AG09309 (cell line): ENCODE measurements around the gene FDX1.

Experiments used
- DNase-seq: peaks from one replicate; pipeline ENCODE4 v3.0.0-alpha.2; 2010; ENCODE audit warnings: low read depth
- H3K4me3 ChIP-seq: 2 replicates; pipeline ENCODE4 v1.5.1; 2011; ENCODE audit warnings: mild to moderate bottlenecking, low read depth, low read length, moderate library complexity; ENCODE audit not compliant: control insufficient read depth
- TF ChIP-seq, protein P1 (sequence below): IDR thresholded peaks from 2 replicates; pipeline ENCODE4 v1.5.1; 2011; ENCODE audit warnings: mild to moderate bottlenecking, low read depth, low read length, inconsistent platforms; ENCODE audit not compliant: insufficient read depth, control insufficient read depth; ENCODE audit errors: missing control alignments

Gene FDX1

DNA sequence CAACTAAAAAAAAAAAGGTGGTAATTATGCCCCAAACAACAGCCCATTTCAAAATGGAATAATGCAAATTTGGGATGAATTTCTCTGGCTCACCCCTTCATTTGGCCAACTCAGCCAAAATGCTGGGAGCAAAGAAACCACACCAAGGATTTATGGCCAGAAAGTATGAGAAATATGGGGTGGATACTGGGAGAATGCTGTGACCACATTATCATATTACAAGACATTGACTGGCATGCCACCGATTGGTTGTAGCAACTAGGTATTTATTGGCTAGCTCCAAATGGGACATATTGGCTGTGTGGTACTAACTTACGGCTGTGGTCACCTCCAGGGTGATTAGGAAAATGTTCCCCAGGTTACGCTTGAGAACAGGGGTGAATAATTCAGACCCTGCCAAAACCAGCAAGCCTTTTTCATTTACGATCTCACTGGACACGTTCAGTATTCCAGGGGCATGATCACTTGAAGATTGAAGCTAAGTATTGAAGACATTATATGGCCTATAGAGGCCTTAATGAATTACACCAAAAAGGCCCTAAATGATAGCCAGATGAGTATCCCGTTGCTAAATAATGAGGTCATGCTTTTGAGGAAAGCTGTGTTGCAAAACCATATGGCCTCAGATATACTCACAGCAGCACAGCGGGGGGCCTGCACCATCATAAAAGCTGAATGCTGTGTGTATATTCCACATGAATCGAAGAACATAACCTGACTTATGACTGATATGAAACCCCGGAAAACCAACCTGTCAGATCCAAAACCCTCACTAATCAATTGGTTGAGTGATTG lies 3.8 kb upstream of the FDX1 start:
- TF ChIP-seq, protein P1, sequence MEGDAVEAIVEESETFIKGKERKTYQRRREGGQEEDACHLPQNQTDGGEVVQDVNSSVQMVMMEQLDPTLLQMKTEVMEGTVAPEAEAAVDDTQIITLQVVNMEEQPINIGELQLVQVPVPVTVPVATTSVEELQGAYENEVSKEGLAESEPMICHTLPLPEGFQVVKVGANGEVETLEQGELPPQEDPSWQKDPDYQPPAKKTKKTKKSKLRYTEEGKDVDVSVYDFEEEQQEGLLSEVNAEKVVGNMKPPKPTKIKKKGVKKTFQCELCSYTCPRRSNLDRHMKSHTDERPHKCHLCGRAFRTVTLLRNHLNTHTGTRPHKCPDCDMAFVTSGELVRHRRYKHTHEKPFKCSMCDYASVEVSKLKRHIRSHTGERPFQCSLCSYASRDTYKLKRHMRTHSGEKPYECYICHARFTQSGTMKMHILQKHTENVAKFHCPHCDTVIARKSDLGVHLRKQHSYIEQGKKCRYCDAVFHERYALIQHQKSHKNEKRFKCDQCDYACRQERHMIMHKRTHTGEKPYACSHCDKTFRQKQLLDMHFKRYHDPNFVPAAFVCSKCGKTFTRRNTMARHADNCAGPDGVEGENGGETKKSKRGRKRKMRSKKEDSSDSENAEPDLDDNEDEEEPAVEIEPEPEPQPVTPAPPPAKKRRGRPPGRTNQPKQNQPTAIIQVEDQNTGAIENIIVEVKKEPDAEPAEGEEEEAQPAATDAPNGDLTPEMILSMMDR: no peak
- H3K4me3 ChIP-seq: no peak overlapping the region
- DNase-seq: peak; percentile 83

DNA sequence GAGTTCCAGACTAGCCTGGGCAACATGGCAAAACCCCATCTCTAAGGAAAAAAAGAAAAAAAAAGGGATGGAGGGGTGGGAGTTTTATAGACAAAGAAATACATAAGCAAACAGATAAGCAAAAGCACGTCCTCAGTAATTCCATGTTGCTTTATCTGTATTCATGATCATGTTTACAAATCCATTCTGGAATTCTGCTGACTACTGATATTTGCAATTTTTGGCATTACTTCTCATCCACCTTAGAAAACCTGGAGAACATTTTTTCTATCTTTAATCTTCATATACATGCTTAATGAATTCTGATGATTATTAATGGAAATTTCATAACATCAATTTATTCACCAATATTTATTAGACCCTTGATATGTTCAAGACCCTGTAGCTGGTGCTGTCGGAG lies 1.7 kb upstream of the FDX1 start:
- DNase-seq: no peak
- TF ChIP-seq, protein P1: no peak
- H3K4me3 ChIP-seq: no peak overlapping the region

DNA sequence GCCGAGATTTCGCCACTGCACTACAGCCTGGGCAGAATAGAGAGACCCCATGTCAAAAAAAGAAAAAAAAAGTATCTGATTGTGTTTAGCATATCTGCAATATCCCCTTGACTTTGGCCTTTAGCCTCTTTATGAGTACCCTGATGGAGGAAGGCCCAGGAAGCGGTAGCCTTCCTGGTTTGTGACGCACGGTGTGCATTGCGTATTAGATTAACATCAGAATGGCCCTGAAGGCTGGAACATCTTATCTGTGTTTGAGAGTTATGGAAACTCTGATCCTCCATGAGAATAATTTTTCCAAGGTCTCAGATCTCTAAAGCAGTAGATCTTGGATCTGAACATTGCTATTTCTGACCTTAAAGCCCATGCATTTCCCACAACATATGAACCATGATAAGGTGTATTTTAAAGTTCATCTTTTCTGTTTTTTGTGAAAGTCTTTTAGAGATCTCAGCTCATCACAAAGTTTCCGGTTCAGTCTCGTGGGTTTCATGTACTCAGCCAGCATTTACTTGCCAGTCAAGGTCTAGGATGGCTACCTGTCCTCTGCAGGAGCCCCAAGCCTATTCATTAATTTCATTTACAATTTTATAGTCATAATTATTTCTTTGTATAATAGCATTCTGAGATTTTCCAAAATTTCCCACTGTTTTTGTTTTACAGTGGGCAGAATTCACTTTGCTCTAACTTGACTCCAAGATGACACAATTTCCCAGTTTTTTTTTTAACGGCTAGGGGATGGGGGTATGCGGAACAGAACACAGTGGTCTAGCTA lies 605 bp upstream of the FDX1 start:
- DNase-seq: no peak
- H3K4me3 ChIP-seq: peak overlapping the region; percentile 72
- TF ChIP-seq, protein P1: no peak

DNA sequence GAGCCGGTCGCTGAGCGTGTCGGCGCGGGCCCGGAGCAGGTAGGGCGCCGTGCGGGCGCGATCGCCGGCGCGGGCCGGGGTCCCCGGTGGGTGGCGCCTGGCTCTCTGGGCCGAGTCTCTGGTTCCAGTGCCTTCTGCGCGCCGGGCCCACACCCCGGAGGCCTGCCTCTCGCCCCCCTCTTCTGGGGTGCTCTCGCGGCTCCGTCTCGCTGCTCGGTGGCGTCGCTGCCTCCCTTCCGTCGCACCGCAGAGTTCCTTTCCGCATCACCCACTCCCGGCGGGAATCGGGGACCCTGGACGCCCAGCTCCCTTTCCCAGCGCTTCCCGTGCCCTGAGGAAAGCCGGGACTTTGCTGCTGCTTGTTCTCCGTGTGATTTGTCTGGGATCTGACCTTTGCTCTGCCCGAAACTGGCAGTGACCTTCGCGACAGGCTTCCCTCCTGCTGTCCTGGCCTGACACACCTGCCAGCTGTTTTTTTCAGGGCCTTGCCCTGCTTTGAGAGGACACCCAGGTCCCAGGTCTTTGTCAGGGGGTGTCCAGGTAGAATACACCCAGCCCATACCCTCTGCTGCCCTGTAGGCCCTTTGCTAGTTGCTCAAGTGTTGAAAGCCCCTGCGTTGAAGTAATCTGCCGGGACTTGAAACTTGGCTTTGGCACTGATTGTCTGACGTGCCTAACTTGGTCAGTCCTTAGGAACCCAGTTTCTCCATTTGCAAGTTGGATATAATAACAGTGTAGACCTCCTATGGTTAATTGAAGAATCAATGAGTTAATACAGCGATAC lies 711 bp downstream of the FDX1 start:
- DNase-seq: no peak
- TF ChIP-seq, protein P1: no peak
- peak overlapping the region; percentile 72 for H3K4me3 ChIP-seq

DNA sequence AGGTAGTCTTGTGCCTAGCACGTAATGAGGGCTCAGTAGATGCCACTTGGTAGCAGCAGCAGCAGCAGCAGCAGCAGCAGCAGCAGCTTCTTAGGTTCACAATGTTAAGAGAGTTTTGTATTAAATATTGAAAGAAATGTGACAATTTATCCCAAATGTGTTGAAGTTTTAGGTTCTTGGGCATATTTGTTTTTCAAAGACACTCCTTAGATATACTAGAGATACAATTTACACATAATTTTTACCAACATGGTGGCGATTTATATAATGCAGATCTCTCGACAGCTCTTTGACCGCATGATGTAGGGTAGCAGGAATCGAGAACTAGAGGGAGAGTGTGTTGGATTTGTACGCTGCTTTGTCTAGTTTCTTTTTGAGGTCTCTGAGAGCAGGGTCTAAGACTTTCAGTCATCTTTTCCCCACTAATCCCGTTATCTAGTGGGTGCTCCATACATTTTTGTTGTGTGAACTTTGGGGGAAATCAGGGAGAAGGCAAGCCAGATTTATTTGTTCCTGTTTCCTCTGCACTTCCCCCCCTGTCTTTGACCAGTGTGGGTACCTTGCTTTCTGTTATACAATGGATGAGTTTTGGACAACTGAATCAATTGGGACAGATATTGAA lies 1.4 kb downstream of the FDX1 start:
- no peak for DNase-seq
- H3K4me3 ChIP-seq: peak overlapping the region; percentile 72
- TF ChIP-seq, protein P1: no peak

DNA sequence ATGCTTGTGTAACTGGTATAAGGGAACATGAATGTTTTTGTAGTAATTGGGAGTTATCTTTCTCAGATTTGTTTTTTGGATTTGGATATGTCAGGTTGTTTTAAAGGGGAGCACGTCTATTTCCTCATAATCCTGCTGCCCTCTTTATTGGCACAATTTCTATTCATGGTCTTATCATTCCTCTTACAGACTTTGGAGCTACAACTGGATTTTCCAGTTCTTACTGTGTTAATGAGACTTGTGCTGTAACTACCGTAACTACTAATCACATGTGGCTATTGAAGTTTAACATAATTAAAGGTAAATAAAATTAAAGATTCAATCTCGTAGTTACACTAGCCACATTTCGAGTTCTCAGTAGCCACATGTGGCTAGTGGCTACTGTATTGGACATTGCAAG lies 1.9 kb downstream of the FDX1 start:
- TF ChIP-seq, protein P1: no peak
- H3K4me3 ChIP-seq: no peak overlapping the region; the same call in 1 of the 2 replicates
- DNase-seq: no peak
